Peyer's patch (tissue), 4 donors: ENCODE measurements around the gene PRR5L.

ENCODE experiments used
- CTCF ChIP-seq, 6 experiments: fragments of 450-650 bp in 4 of 6; fragments of 200-600 bp in 2 of 6; sonication (generic) in 1 of 6; IDR thresholded peaks; one replicate each; pipeline ENCODE4 v1.5.1; 2017 to 2019; ENCODE audit warnings: antibody characterized with exemption in 6 of 6, mild to moderate bottlenecking in 3 of 6, moderate library complexity in 1 of 6
- POLR2A ChIP-seq, 2 donors: fragments of 450-650 bp; IDR thresholded peaks; one replicate each; pipeline ENCODE4 v1.5.1; 2017; ENCODE audit warnings: antibody characterized with exemption in 2 of 2, mild to moderate bottlenecking in 2 of 2, moderate library complexity in 2 of 2

- peak; percentile 20 to 50 for TF ChIP-seq POLR2A (IDR thresholded peaks at IDR 0.05)
- no peak for TF ChIP-seq CTCF (IDR thresholded peaks at IDR 0.05)
Observed at GRCh38 chr11:36289226-36289852, 6.7 kb upstream of the PRR5L start, which contains the start of gene COMMD9.
